ENCODE data around the gene CEPT1. TPM values are rescaled to one million over a fixed set of nuclear protein-coding genes. Genes with fewer than 3 reads are reported as not detected.

Gene CEPT1
- total RNA-seq, 1 experiment from 2014 or later, result 34.2 TPM

DNA sequence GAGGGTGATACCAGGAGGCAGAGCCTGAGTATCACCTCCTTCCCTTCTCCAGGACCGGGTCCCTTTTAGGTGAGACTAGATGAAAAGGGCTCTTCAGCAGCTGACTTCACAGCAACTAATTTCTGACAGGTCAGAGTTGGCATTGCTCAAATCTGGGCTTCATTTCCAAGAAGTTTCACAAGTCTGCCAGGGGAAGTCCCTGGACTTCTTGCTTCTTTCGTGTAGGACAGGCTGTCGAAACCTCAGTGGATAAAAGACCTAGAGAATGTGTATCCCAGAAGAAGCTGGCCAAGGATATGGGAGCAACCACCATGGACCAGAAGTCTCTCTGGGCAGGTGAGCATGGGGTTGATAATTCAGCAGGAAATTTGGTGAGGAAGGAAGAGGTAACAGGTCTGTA, 87.4 kb downstream of the CEPT1 start, which contains the start of gene CHI3L2:
Gene CHI3L2 (plus strand): TSS at position 280 of the 400 bp plus-strand sequence. CDS start 17 bp downstream, at position 297.
- CTCF ChIA-PET, result no interaction called here
- intact Hi-C loops (cut with micrococcal nuclease), result loop anchor here (10.0 kb wide), 2 partner anchors 193 to 537 kb away; no protein-coding TSS in a partner anchor
- 0 out of 2 replicates have a peak within 1 kb of the TSS, but pooled peaks have one; percentile 13 for H3K9ac ChIP-seq (ENCODE audit: low read length)

More for the DNA sequence above, 87.4 kb downstream of the CEPT1 start, which contains the start of gene CHI3L2:
- H3K79me2 ChIP-seq (ENCODE audit: insufficient read depth, low read length), result no peaks in the 10 kb centered on the region
- no peaks in the 10 kb centered on the region for H3K27me3 ChIP-seq (ENCODE audit: insufficient read depth, low read length)
- no peaks in the 10 kb centered on the region for H3K36me3 ChIP-seq (ENCODE audit: control insufficient read depth in 1 of 2, insufficient read depth in 2 of 2, low read length in 2 of 2)
- H3K4me1 ChIP-seq (ENCODE audit: control insufficient read depth in 1 of 2, insufficient read depth in 2 of 2, low read length in 2 of 2), result peaks cover 17 to 21% of the 10 kb centered on the region in 2 experiments
- ChIA-PET RAD21 (ENCODE audit: low non-redundant PET in 1 of 2, low total read pairs in 2 of 2, uncharacterized antibody in 2 of 2, unreplicated experiment in 2 of 2) (no interaction called here), POLR2A (no interaction called here)
- H3K27ac ChIP-seq (ENCODE audit: low read depth, low read length), result peak within 1 kb of the TSS; percentile 40
- TF ChIP-seq, protein P1, sequence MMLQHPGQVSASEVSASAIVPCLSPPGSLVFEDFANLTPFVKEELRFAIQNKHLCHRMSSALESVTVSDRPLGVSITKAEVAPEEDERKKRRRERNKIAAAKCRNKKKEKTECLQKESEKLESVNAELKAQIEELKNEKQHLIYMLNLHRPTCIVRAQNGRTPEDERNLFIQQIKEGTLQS (IDR thresholded peaks at IDR 0.05), result no peak
- TF ChIP-seq ZNF274 (IDR thresholded peaks at IDR 0.05; ENCODE audit: low read depth, low read length) (no peak), FOSL1 (IDR thresholded peaks at IDR 0.05; ENCODE audit: low read depth) (no peak), POLR2AphosphoS5 (IDR thresholded peaks at IDR 0.05; ENCODE audit: low read depth, low read length) (no peak), EGR1 (IDR thresholded peaks at IDR 0.05; ENCODE audit: low read depth) (no peak), JUND (IDR thresholded peaks at IDR 0.05) (no peak), ZBTB33 (IDR thresholded peaks at IDR 0.05; ENCODE audit: extremely low read depth, insufficient replicate concordance, low read length) (no peak), POLR2A (IDR thresholded peaks at IDR 0.05; ENCODE audit: borderline replicate concordance, extremely low read depth, insufficient read depth, insufficient read length) (no peak), SRF (IDR thresholded peaks at IDR 0.05; ENCODE audit: low read depth) (no peak), CEBPB (IDR thresholded peaks at IDR 0.05; ENCODE audit: low read depth) (no peak), EZH2 (IDR thresholded peaks at IDR 0.05) (no peak), YY1 (IDR thresholded peaks at IDR 0.05; ENCODE audit: extremely low read depth, insufficient replicate concordance, low read depth, low read length) (no peak), TCF7L2 (IDR thresholded peaks at IDR 0.05; ENCODE audit: borderline replicate concordance, extremely low read depth, insufficient read depth, insufficient read length) (no peak)
- TF ChIP-seq, protein P2, sequence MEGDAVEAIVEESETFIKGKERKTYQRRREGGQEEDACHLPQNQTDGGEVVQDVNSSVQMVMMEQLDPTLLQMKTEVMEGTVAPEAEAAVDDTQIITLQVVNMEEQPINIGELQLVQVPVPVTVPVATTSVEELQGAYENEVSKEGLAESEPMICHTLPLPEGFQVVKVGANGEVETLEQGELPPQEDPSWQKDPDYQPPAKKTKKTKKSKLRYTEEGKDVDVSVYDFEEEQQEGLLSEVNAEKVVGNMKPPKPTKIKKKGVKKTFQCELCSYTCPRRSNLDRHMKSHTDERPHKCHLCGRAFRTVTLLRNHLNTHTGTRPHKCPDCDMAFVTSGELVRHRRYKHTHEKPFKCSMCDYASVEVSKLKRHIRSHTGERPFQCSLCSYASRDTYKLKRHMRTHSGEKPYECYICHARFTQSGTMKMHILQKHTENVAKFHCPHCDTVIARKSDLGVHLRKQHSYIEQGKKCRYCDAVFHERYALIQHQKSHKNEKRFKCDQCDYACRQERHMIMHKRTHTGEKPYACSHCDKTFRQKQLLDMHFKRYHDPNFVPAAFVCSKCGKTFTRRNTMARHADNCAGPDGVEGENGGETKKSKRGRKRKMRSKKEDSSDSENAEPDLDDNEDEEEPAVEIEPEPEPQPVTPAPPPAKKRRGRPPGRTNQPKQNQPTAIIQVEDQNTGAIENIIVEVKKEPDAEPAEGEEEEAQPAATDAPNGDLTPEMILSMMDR (IDR thresholded peaks at IDR 0.05 in 2 of 3, conservative IDR thresholded peaks at IDR 0.05 in 1 of 3; ENCODE audit: borderline replicate concordance in 1 of 3, insufficient read depth in 1 of 3, low read depth in 2 of 3, low read length in 2 of 3), result no peak
- no peak for ATAC-seq
- no peaks in the 10 kb centered on the region for H3K9me3 ChIP-seq (ENCODE audit: control insufficient read depth in 1 of 2, insufficient read depth in 1 of 2, low read depth in 1 of 2, low read length in 2 of 2)
- no TSS peak for BruUV-seq (replicated peaks)
- peak within 1 kb of the TSS; percentile 48 for H2AFZ ChIP-seq (ENCODE audit: low read depth, low read length, poor library complexity, severe bottlenecking)
- no peaks in the 10 kb centered on the region for H4K20me1 ChIP-seq (ENCODE audit: insufficient read depth)
- H3K9me2 ChIP-seq (ENCODE audit: insufficient read depth), result 0 out of 2 replicates have a peak, but pooled peaks cover 3% of the 10 kb centered on the region
- no peak for DNase-seq (ENCODE audit: low read depth, low spot score)
- peak within 1 kb of the TSS; percentile 56 for H3K4me2 ChIP-seq (ENCODE audit: low read length)
- H3K4me3 ChIP-seq (replicated peaks in 1 of 2; ENCODE audit: low read depth in 1 of 2, low read length in 2 of 2), result no peak within 1 kb of the TSS; a peak in 1 of 4 replicates
